Measurements from ENCODE around the gene PLAA.
A peak's percentile ranks its signal among the peaks of the same experiment; 100 is the strongest.

PLAA gene

GRCh38 chr9:26946753-26947727 lies at the start of gene PLAA:
Gene PLAA (minus strand): TSS chr9:26947242. CDS start chr9:26947045, 197 bp downstream.
- Histone ChIP-seq H3K4me3 (ENCODE audit: low read depth in 1 of 2, low read length in 2 of 2) (peak within 1 kb of the TSS; percentile 82 to 96), H3K27ac (ENCODE audit: low read length) (peak within 1 kb of the TSS; percentile 97), H3K9me3 (ENCODE audit: control insufficient read depth in 1 of 2, low read length in 2 of 2) (no peaks in the 10 kb centered on the region), H3K36me3 (ENCODE audit: control insufficient read depth in 1 of 2, insufficient read depth in 2 of 2, low read length in 2 of 2) (peaks cover 0 to 3% of the 10 kb centered on the region in 2 donors), H3K4me1 (ENCODE audit: control insufficient read depth in 1 of 2, insufficient read depth in 2 of 2, low read length in 2 of 2) (peaks cover 6 to 20% of the 10 kb centered on the region in 2 donors), H3K27me3 (ENCODE audit: low read depth, low read length) (no peaks in the 10 kb centered on the region)

GRCh38 chr9:26995810-26996209 lies 48.8 kb upstream of the PLAA start:
- Histone ChIP-seq H3K27ac (ENCODE audit: low read length) (no peak overlapping the region), H3K9me3 (ENCODE audit: control insufficient read depth in 1 of 2, low read length in 2 of 2) (no peaks in the 10 kb centered on the region), H3K27me3 (ENCODE audit: low read depth, low read length) (no peaks in the 10 kb centered on the region), H3K4me3 (ENCODE audit: low read depth in 1 of 2, low read length in 2 of 2) (no peak overlapping the region), H3K36me3 (ENCODE audit: control insufficient read depth in 1 of 2, insufficient read depth in 2 of 2, low read length in 2 of 2) (peaks cover 6 to 8% of the 10 kb centered on the region in 2 donors), H3K4me1 (ENCODE audit: control insufficient read depth in 1 of 2, insufficient read depth in 2 of 2, low read length in 2 of 2) (no peaks in the 10 kb centered on the region)

GRCh38 chr9:26983340-26983739 lies 36.3 kb upstream of the PLAA start:
- Histone ChIP-seq H3K9me3 (ENCODE audit: control insufficient read depth in 1 of 2, low read length in 2 of 2) (no peaks in the 10 kb centered on the region), H3K27me3 (ENCODE audit: low read depth, low read length) (no peaks in the 10 kb centered on the region), H3K36me3 (ENCODE audit: control insufficient read depth in 1 of 2, insufficient read depth in 2 of 2, low read length in 2 of 2) (peaks cover 5 to 27% of the 10 kb centered on the region in 2 donors), H3K27ac (ENCODE audit: low read length) (no peak overlapping the region), H3K4me1 (ENCODE audit: control insufficient read depth in 1 of 2, insufficient read depth in 2 of 2, low read length in 2 of 2) (no peaks in the 10 kb centered on the region), H3K4me3 (ENCODE audit: low read depth in 1 of 2, low read length in 2 of 2) (no peak overlapping the region)

- H3K4me3 ChIP-seq (ENCODE audit: low read depth in 1 of 2, low read length in 2 of 2), result no peak overlapping the region
- peaks cover 0 to 15% of the 10 kb centered on the region in 2 donors for H3K4me1 ChIP-seq (ENCODE audit: control insufficient read depth in 1 of 2, insufficient read depth in 2 of 2, low read length in 2 of 2)
- peaks cover 0 to 8% of the 10 kb centered on the region in 2 donors for H3K36me3 ChIP-seq (ENCODE audit: control insufficient read depth in 1 of 2, insufficient read depth in 2 of 2, low read length in 2 of 2)
- H3K27me3 ChIP-seq (ENCODE audit: low read depth, low read length), result no peaks in the 10 kb centered on the region
- no peaks in the 10 kb centered on the region for H3K9me3 ChIP-seq (ENCODE audit: control insufficient read depth in 1 of 2, low read length in 2 of 2)
- no peak overlapping the region for H3K27ac ChIP-seq (ENCODE audit: low read length)
These were observed 29.0 kb upstream of the PLAA start for GRCh38 chr9:26975728-26976707.

DNA sequence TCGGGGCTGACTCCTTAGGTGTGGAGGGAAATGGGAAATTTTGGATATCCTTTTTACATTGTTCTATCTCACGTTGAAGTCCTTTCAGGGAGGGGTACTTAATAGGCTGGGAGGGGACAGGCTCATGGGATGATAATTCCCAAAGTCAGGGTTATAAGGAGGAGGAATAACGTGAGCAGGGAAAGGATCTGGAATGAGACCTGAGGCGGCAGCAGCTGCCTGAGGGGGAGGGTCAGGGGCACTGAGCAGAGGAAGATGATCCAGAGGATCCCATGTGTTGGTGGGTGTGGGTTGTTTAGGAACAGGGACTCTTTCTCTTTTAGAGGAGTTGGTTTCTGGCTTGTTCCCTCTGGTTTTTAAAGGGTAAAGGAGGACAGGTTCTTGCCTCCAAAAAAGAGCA lies 27.9 kb upstream of the PLAA start:
- no peaks in the 10 kb centered on the region for H3K27me3 ChIP-seq (ENCODE audit: low read depth, low read length)
- peaks cover 0 to 15% of the 10 kb centered on the region in 2 donors for H3K4me1 ChIP-seq (ENCODE audit: control insufficient read depth in 1 of 2, insufficient read depth in 2 of 2, low read length in 2 of 2)
- peaks cover 0 to 4% of the 10 kb centered on the region in 2 donors for H3K36me3 ChIP-seq (ENCODE audit: control insufficient read depth in 1 of 2, insufficient read depth in 2 of 2, low read length in 2 of 2)
- no peak overlapping the region for H3K4me3 ChIP-seq (ENCODE audit: low read depth in 1 of 2, low read length in 2 of 2)
- H3K27ac ChIP-seq (ENCODE audit: low read length), result no peak overlapping the region
- H3K9me3 ChIP-seq (ENCODE audit: control insufficient read depth in 1 of 2, low read length in 2 of 2), result no peaks in the 10 kb centered on the region

- Histone ChIP-seq H3K27me3 (ENCODE audit: low read depth, low read length) (no peaks in the 10 kb centered on the region), H3K27ac (ENCODE audit: low read length) (no peak overlapping the region), H3K4me3 (ENCODE audit: low read depth in 1 of 2, low read length in 2 of 2) (no peak overlapping the region), H3K9me3 (ENCODE audit: control insufficient read depth in 1 of 2, low read length in 2 of 2) (no peaks in the 10 kb centered on the region), H3K4me1 (ENCODE audit: control insufficient read depth in 1 of 2, insufficient read depth in 2 of 2, low read length in 2 of 2) (peaks cover 0 to 15% of the 10 kb centered on the region in 2 donors), H3K36me3 (ENCODE audit: control insufficient read depth in 1 of 2, insufficient read depth in 2 of 2, low read length in 2 of 2) (peaks cover 0 to 4% of the 10 kb centered on the region in 2 donors)
These were observed 26.9 kb upstream of the PLAA start for GRCh38 chr9:26973989-26974388.

DNA sequence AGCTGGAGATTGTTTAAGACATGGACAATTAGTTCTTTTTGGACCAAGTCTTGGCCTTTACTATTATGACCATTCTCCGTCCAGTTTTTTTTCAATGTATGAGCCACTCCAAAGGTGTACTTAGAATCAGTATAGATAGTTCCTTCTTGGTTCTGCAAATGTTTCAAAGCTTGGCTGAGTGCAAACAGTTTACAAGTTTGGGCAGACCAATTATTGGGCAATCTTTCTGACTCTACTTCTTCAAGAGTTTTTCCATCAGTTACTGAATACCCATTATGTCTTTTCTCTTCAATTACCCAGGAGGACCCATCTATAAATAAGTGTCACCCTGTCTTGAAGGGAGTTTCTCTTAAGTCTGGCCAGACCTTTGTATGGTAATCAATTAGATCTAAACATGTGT lies 24.7 kb upstream of the PLAA start:
- Histone ChIP-seq H3K36me3 (ENCODE audit: control insufficient read depth in 1 of 2, insufficient read depth in 2 of 2, low read length in 2 of 2) (peaks cover 0 to 4% of the 10 kb centered on the region in 2 donors), H3K27ac (ENCODE audit: low read length) (no peak overlapping the region), H3K4me3 (ENCODE audit: low read depth in 1 of 2, low read length in 2 of 2) (no peak overlapping the region), H3K9me3 (ENCODE audit: control insufficient read depth in 1 of 2, low read length in 2 of 2) (no peaks in the 10 kb centered on the region), H3K27me3 (ENCODE audit: low read depth, low read length) (no peaks in the 10 kb centered on the region), H3K4me1 (ENCODE audit: control insufficient read depth in 1 of 2, insufficient read depth in 2 of 2, low read length in 2 of 2) (peaks cover 0 to 15% of the 10 kb centered on the region in 2 donors)

DNA sequence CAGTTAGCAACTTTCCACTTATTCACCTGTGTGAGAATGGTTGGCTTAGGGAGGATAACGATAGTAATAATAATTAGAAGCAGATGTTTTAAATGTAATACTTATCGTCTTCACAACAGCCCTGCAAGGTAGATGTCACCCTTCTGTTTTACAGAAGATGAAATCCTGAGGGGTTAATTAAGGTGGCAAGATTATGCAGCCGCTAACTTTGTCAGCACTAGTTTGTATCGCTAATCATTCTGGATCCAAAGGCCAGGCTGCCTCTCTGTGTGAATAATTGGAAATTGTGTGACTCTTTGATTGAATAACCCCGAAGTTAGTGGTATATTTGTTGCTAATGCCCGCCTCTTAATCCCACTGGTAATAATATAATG lies 9.8 kb upstream of the PLAA start:
- Histone ChIP-seq H3K27me3 (ENCODE audit: low read depth, low read length) (no peaks in the 10 kb centered on the region), H3K4me3 (ENCODE audit: low read depth in 1 of 2, low read length in 2 of 2) (peak overlapping the region; percentile 66 to 94), H3K4me1 (ENCODE audit: control insufficient read depth in 1 of 2, insufficient read depth in 2 of 2, low read length in 2 of 2) (peaks cover 0 to 14% of the 10 kb centered on the region in 2 donors), H3K27ac (ENCODE audit: low read length) (peak overlapping the region; percentile 94), H3K36me3 (ENCODE audit: control insufficient read depth in 1 of 2, insufficient read depth in 2 of 2, low read length in 2 of 2) (no peaks in the 10 kb centered on the region), H3K9me3 (ENCODE audit: control insufficient read depth in 1 of 2, low read length in 2 of 2) (no peaks in the 10 kb centered on the region)

DNA sequence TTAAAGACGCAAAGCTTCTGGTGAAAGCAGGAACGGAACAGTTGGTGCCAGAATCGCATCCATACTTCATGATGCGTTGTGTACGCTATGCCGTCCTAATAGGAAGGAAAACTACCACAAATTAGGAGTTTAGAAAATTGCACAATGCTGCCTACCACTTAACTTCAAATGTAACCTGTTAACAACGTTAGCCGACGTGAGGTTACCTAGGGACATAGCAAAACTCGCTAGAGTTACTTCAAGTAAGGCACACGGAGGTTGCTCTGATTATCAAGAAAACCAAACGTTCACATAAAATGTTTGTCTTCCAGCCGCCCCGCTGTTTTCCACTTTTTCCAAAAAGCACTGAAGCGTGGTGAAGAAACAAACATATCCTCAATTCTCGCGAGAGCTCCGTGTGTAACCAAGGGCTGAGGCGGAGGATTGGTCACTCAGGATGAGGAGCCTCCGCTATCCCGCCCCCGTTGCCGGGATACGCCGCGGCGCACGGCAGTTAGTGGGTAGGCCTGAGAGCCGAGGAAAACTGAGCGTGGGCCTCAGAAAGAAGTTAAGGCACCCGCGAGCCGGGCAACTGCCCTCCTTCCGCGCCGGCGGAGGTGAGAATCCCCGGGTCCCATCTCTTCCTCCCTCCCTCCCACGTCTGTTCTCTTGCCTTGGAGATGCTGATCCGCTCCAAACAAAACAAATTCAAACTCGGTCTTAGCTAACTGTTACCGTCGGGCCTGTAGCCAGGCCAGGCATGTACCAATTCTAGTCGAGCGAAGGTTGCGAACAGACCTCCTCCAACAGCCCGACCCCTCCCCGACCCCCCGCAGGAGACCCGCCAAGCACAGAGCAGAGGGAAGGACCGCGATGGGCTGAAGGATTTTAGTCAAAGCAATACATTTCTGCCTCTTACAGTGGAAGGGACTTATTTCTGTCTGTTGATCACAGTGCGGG lies 9.1 kb upstream of the PLAA start, which contains the start of gene IFT74:
Gene IFT74, plus strand, starts transcription at position 492 of the 939 bp plus-strand sequence. CDS start 5,556 bp downstream, outside the sequence.
- H3K4me3 ChIP-seq (ENCODE audit: low read depth in 1 of 2, low read length in 2 of 2), result peak within 1 kb of the TSS; percentile 66 to 94
- peak within 1 kb of the TSS; percentile 94 for H3K27ac ChIP-seq (ENCODE audit: low read length)
- H3K36me3 ChIP-seq (ENCODE audit: control insufficient read depth in 1 of 2, insufficient read depth in 2 of 2, low read length in 2 of 2), result no peaks in the 10 kb centered on the region
- no peaks in the 10 kb centered on the region for H3K9me3 ChIP-seq (ENCODE audit: control insufficient read depth in 1 of 2, low read length in 2 of 2)
- H3K4me1 ChIP-seq (ENCODE audit: control insufficient read depth in 1 of 2, insufficient read depth in 2 of 2, low read length in 2 of 2), result peaks cover 0 to 14% of the 10 kb centered on the region in 2 donors
- H3K27me3 ChIP-seq (ENCODE audit: low read depth, low read length), result no peaks in the 10 kb centered on the region

- H3K4me1 ChIP-seq (ENCODE audit: control insufficient read depth in 1 of 2, insufficient read depth in 2 of 2, low read length in 2 of 2), result peaks cover 0 to 14% of the 10 kb centered on the region in 2 donors
- no peaks in the 10 kb centered on the region for H3K36me3 ChIP-seq (ENCODE audit: control insufficient read depth in 1 of 2, insufficient read depth in 2 of 2, low read length in 2 of 2)
- peak overlapping the region; percentile 66 to 94 for H3K4me3 ChIP-seq (ENCODE audit: low read depth in 1 of 2, low read length in 2 of 2)
- H3K27ac ChIP-seq (ENCODE audit: low read length), result peak overlapping the region; percentile 94
- no peaks in the 10 kb centered on the region for H3K27me3 ChIP-seq (ENCODE audit: low read depth, low read length)
- H3K9me3 ChIP-seq (ENCODE audit: control insufficient read depth in 1 of 2, low read length in 2 of 2), result no peaks in the 10 kb centered on the region
These were observed 8.3 kb upstream of the PLAA start for GRCh38 chr9:26955222-26955903.

All from muscle layer of duodenum (tissue), 2 donors.